ENCODE measurements around the gene ADARB1. TPM values are rescaled to one million over a fixed set of nuclear protein-coding genes. Genes with fewer than 3 reads are reported as not detected.

ADARB1 gene
- total RNA-seq, 1 donor from 2014 or later = 5.1 TPM

DNA sequence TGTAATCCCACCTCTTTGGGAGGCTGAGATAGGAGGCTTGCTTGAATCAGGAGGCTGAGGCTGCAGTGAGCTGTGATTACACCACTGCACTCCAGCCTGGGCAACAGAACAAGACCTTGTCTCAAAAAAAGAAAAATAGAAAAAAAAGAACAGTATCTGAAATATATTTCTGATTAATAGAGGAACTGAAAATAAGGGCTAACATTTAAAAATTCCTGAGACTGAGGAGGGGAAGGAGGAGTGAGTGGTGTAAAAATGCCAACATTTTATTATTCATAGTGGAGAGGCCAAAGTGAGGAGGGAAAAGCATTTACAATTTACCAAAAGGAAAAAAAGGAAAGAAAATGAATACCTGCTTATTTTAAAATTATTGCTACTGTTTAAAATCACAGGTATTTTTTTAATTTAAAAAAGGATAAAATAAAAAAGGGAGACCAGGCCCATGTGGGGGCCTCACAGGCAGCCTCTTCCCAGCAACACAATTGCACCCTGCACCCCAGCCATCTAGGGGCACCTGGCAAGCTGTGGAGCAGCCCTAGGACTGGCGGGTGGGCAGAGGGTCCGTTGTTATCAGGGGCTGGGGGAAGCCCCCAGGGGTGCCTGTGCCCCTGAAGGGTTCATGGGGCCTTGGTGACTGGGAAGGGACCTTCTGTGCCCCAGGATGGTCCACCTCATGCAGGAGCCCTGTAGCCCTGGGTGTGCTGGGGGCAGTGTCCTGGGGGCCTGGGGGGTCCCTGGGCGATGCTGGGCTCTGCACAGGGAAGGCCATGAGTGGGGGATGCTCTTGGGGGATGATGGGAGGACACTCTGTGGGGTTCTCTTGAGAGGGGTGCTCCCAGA lies 34.8 kb upstream of the ADARB1 start:
- Mint-ChIP-seq H3K9me3 (peaks cover 22% of the 10 kb centered on the region), H3K27ac (no peak overlapping the region), H3K4me1 (peaks cover 10% of the 10 kb centered on the region), H3K4me3 (no peak overlapping the region), H3K36me3 (no peaks in the 10 kb centered on the region), H3K27me3 (ENCODE audit: insufficient read depth, low read depth) (peaks cover 25% of the 10 kb centered on the region)
- no peak overlapping the region for H3K4me2 ChIP-seq
- H3K27ac ChIP-seq = no peak overlapping the region
- H4K20me1 ChIP-seq (ENCODE audit: low read depth) = no peaks in the 10 kb centered on the region
- H3K27me3 ChIP-seq = no peaks in the 10 kb centered on the region
- H2AFZ ChIP-seq (replicated peaks) = no peak overlapping the region
- H3K9me3 ChIP-seq (ENCODE audit: low read depth) = no peaks in the 10 kb centered on the region
- H3K9ac ChIP-seq = no peak overlapping the region
- no peaks in the 10 kb centered on the region for H3K79me2 ChIP-seq (ENCODE audit: low read depth)
- H3K4me1 ChIP-seq = no peaks in the 10 kb centered on the region
- no peak overlapping the region for H3K4me3 ChIP-seq
- no peaks in the 10 kb centered on the region for H3F3A ChIP-seq (ENCODE audit: low read depth)
- no peak for DNase-seq (ENCODE audit: low spot score)
- TF ChIP-seq, protein P1, sequence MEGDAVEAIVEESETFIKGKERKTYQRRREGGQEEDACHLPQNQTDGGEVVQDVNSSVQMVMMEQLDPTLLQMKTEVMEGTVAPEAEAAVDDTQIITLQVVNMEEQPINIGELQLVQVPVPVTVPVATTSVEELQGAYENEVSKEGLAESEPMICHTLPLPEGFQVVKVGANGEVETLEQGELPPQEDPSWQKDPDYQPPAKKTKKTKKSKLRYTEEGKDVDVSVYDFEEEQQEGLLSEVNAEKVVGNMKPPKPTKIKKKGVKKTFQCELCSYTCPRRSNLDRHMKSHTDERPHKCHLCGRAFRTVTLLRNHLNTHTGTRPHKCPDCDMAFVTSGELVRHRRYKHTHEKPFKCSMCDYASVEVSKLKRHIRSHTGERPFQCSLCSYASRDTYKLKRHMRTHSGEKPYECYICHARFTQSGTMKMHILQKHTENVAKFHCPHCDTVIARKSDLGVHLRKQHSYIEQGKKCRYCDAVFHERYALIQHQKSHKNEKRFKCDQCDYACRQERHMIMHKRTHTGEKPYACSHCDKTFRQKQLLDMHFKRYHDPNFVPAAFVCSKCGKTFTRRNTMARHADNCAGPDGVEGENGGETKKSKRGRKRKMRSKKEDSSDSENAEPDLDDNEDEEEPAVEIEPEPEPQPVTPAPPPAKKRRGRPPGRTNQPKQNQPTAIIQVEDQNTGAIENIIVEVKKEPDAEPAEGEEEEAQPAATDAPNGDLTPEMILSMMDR (IDR thresholded peaks at IDR 0.05) = no peak
- no peak for TF ChIP-seq EZH2phosphoT487 (IDR thresholded peaks at IDR 0.05)
- TF ChIP-seq EZH2 (IDR thresholded peaks at IDR 0.05) = no peak
- H3K36me3 ChIP-seq = no peaks in the 10 kb centered on the region

DNA sequence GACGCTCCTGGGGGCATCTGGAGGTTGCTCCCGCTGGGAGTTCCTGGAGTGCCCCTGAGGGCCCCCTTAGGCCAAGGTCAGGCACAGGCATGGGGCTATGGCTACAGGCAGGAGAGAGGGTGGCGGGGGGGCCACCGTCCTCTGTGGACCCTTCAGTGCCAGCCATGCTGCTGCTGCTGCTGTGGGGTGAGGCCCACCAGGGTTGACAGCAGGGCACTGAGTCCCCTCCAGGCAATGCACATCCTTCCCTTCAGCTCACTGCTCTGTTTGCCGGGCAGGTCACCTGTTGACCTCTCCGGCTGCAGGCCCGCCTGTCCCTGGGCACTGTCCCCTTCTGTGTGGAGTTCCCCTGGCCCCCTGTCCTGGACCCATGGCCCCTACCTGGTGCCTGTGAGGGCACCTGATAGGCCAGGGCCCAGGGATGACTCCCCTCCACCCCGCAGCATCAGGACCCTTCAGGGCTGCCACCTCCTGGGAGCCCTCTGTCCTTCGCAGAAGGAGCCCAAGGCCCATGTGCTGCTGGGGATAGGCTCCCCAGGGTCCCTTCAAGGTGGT lies 34.1 kb upstream of the ADARB1 start:
- no peaks in the 10 kb centered on the region for H3K79me2 ChIP-seq (ENCODE audit: low read depth)
- H3F3A ChIP-seq (ENCODE audit: low read depth) = no peaks in the 10 kb centered on the region
- H3K4me3 ChIP-seq = no peak overlapping the region
- DNase-seq (ENCODE audit: low spot score) = no peak
- H3K9ac ChIP-seq = no peak overlapping the region
- no peaks in the 10 kb centered on the region for H4K20me1 ChIP-seq (ENCODE audit: low read depth)
- H3K36me3 Mint-ChIP-seq = no peaks in the 10 kb centered on the region
- H3K27ac ChIP-seq = no peak overlapping the region
- no peaks in the 10 kb centered on the region for H3K27me3 ChIP-seq
- H3K4me2 ChIP-seq = no peak overlapping the region
- no peaks in the 10 kb centered on the region for H3K9me3 ChIP-seq (ENCODE audit: low read depth)
- no peak overlapping the region for H3K27ac Mint-ChIP-seq
- H2AFZ ChIP-seq (replicated peaks) = no peak overlapping the region
- H3K27me3 Mint-ChIP-seq (ENCODE audit: insufficient read depth, low read depth) = peaks cover 24% of the 10 kb centered on the region
- peaks cover 10% of the 10 kb centered on the region for H3K4me1 Mint-ChIP-seq
- no peaks in the 10 kb centered on the region for H3K4me1 ChIP-seq
- no peak for TF ChIP-seq EZH2phosphoT487 (IDR thresholded peaks at IDR 0.05)
- TF ChIP-seq EZH2 (IDR thresholded peaks at IDR 0.05) = no peak
- TF ChIP-seq, protein P1 (IDR thresholded peaks at IDR 0.05) = no peak
- H3K9me3 Mint-ChIP-seq = peaks cover 23% of the 10 kb centered on the region
- H3K4me3 Mint-ChIP-seq = no peak overlapping the region
- no peaks in the 10 kb centered on the region for H3K36me3 ChIP-seq

DNA sequence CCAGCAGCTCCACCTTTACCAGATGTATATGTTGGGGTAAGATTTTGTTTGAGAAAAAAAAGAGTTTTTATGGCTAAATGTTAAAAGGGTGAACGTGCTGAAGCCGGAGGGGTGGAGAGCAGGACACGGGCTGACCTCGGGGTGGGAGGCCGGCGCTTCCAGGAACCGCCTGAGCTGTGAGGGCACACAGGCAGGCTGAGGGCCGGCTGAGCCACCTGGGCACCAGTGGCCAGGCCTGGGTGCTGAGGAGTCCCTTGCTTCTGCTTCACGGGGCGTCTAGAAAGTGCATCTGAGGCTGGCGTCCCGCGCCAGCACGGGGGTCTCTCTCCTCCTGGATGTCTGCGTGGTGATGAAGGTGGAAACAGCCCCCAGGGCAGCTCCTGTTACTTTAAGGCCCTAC lies 33.6 kb upstream of the ADARB1 start:
- Histone ChIP-seq H3K4me2 (no peak overlapping the region), H3K27me3 (no peaks in the 10 kb centered on the region)

More for the DNA sequence above, 33.6 kb upstream of the ADARB1 start:
- no peak overlapping the region for H2AFZ ChIP-seq (replicated peaks)
- Mint-ChIP-seq H3K4me1 (peaks cover 10% of the 10 kb centered on the region), H3K36me3 (no peaks in the 10 kb centered on the region), H3K27ac (peak overlapping the region; percentile 16), H3K27me3 (ENCODE audit: insufficient read depth, low read depth) (peaks cover 20% of the 10 kb centered on the region), H3K9me3 (peaks cover 25% of the 10 kb centered on the region), H3K4me3 (no peak overlapping the region)
- H3K27ac ChIP-seq = no peak overlapping the region
- H3K4me1 ChIP-seq = no peaks in the 10 kb centered on the region
- no peak overlapping the region for H3K4me3 ChIP-seq
- no peaks in the 10 kb centered on the region for H3F3A ChIP-seq (ENCODE audit: low read depth)
- no peaks in the 10 kb centered on the region for H3K79me2 ChIP-seq (ENCODE audit: low read depth)
- no peak overlapping the region for H3K9ac ChIP-seq
- DNase-seq (ENCODE audit: low spot score) = no peak
- no peaks in the 10 kb centered on the region for H3K9me3 ChIP-seq (ENCODE audit: low read depth)
- no peaks in the 10 kb centered on the region for H4K20me1 ChIP-seq (ENCODE audit: low read depth)
- no peaks in the 10 kb centered on the region for H3K36me3 ChIP-seq
- TF ChIP-seq EZH2phosphoT487 (IDR thresholded peaks at IDR 0.05) (no peak), EZH2 (IDR thresholded peaks at IDR 0.05) (no peak)
- TF ChIP-seq, protein P1 (IDR thresholded peaks at IDR 0.05) = no peak
